PFSK-1 (cell line): ENCODE data around the gene ADAMTS16.

Source experiments
- POLR2AphosphoS5 ChIP-seq: IDR thresholded peaks from 2 replicates; pipeline ENCODE4 v1.6.1; 2012; ENCODE audit warnings: low read depth, mild to moderate bottlenecking, control low read depth, low read length, moderate library complexity
- SIN3A ChIP-seq: IDR thresholded peaks from 2 replicates; pipeline ENCODE4 v1.6.1; 2012; ENCODE audit warnings: mild to moderate bottlenecking, low read length, moderate library complexity, borderline replicate concordance; ENCODE audit not compliant: insufficient read depth
- TF ChIP-seq, protein P1 (sequence below), 2 experiments: IDR thresholded peaks; 2 replicates each; pipeline versions ENCODE4 v1.6.1 to v1.8.0; 2011 to 2012; ENCODE audit warnings: low read depth in 2 of 2, low read length in 2 of 2, control low read depth in 1 of 2, inconsistent platforms in 1 of 2, mild to moderate bottlenecking in 1 of 2, moderate library complexity in 1 of 2; ENCODE audit not compliant: insufficient read depth in 1 of 2

DNA sequence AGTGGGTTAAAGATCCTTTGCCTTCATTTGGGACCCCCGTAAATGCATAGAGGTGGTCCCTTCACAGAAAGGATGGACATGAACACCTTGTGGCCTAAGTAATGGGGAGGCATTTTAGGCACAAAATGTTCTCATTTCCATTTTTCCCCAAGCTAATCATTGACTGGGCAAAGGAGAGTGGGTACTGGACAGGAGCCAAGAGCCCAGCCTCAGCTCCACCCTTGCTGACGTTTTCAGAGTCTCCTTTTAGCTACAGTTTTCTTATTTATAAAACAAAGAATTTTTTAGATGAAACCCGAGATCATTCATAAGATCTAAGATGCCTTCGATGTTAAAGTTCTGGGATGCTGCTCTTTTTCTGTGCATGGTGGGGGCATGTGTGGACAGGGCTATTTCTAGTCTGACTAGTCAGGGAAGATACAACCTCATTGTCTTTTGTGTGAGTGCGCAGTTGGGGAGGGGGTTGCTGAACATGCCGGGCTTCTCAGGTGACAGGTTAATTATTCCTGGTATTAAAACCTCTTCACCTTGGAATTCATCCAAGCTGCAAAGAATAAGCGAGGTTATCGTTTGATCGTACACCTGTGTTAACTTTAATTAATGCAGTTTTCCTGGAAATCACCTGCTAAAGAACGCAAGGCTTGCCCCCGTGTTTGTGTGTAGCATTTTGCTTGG lies 48.4 kb downstream of the ADAMTS16 start:
- TF ChIP-seq SIN3A = no peak
- TF ChIP-seq, protein P1, sequence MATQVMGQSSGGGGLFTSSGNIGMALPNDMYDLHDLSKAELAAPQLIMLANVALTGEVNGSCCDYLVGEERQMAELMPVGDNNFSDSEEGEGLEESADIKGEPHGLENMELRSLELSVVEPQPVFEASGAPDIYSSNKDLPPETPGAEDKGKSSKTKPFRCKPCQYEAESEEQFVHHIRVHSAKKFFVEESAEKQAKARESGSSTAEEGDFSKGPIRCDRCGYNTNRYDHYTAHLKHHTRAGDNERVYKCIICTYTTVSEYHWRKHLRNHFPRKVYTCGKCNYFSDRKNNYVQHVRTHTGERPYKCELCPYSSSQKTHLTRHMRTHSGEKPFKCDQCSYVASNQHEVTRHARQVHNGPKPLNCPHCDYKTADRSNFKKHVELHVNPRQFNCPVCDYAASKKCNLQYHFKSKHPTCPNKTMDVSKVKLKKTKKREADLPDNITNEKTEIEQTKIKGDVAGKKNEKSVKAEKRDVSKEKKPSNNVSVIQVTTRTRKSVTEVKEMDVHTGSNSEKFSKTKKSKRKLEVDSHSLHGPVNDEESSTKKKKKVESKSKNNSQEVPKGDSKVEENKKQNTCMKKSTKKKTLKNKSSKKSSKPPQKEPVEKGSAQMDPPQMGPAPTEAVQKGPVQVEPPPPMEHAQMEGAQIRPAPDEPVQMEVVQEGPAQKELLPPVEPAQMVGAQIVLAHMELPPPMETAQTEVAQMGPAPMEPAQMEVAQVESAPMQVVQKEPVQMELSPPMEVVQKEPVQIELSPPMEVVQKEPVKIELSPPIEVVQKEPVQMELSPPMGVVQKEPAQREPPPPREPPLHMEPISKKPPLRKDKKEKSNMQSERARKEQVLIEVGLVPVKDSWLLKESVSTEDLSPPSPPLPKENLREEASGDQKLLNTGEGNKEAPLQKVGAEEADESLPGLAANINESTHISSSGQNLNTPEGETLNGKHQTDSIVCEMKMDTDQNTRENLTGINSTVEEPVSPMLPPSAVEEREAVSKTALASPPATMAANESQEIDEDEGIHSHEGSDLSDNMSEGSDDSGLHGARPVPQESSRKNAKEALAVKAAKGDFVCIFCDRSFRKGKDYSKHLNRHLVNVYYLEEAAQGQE (IDR thresholded peaks at IDR 0.05; ENCODE audit: insufficient read depth in 1 of 2, low read depth in 2 of 2, low read length in 2 of 2) = no peak
- no peak for TF ChIP-seq POLR2AphosphoS5
